Prostate gland (tissue), 2 donors: Measurements from ENCODE around the gene KLHL2. TPM values are rescaled to one million over a fixed set of nuclear protein-coding genes. Genes with fewer than 3 reads are reported as not detected.
"Not testable (repeated sequence)": the region's sequence is repeated elsewhere in the genome, so short reads cannot be mapped to it uniquely, and the experiment has no call there.

ENCODE experiments used
- DNase-seq: peaks from one replicate; pipeline ENCODE4 v3.0.0-alpha.2; 2019; ENCODE audit warnings: low spot score
- H3K27ac ChIP-seq, 2 donors: fragments of 200-600 bp; sonication (generic); 2 replicates each; pipeline ENCODE4 v1.5.1; 2017 to 2019
- H3K27me3 ChIP-seq: fragments of 200-600 bp; sonication (generic); replicated peaks from 2 replicates; pipeline ENCODE4 v1.5.1; 2019; ENCODE audit not compliant: insufficient read depth
- H3K36me3 ChIP-seq, 2 donors: fragments of 200-600 bp; sonication (generic); 1 replicate in 1 of 2; 2 replicates in 1 of 2; pipeline versions ENCODE4 v1.5.1 to v1.8.1; 2017 to 2019
- H3K4me1 ChIP-seq: fragments of 200-600 bp; sonication (generic); replicated peaks from 2 replicates; pipeline ENCODE4 v1.5.1; 2019
- H3K4me3 ChIP-seq, 2 donors: fragments of 200-600 bp; sonication (generic); 2 replicates each; pipeline ENCODE4 v1.5.1; 2017 to 2019
- H3K9me3 ChIP-seq: fragments of 200-600 bp; sonication (generic); 2 replicates; pipeline ENCODE4 v1.5.1; 2017
- CTCF ChIP-seq, 4 experiments: fragments of 200-600 bp in 2 of 4; fragments of 450-650 bp in 2 of 4; sonication (generic) in 2 of 4; IDR thresholded peaks; 1 replicate in 3 of 4; 2 replicates in 1 of 4; pipeline ENCODE4 v1.5.1; 2016 to 2019; ENCODE audit warnings: antibody characterized with exemption in 4 of 4, mild to moderate bottlenecking in 2 of 4, moderate library complexity in 2 of 4
- POLR2A ChIP-seq: fragments of 450-650 bp; IDR thresholded peaks from one replicate; pipeline ENCODE4 v1.6.1; 2016; ENCODE audit warnings: antibody characterized with exemption, mild to moderate bottlenecking
- POLR2AphosphoS5 ChIP-seq: sonication (generic); formaldehyde crosslinking; IDR thresholded peaks from one replicate; pipeline ENCODE4 v1.6.1; 2017; ENCODE audit warnings: antibody characterized with exemption
- WGBS: methylation state at CpG from one replicate; pipeline ENCODE4 v1.1.5; 2018; 5-methylcytosine and 5-hydroxymethylcytosine counted together
- intact Hi-C: fragments of 100-400 bp; cut with DNase I; formaldehyde crosslinking; loops from one replicate; pipeline ENCODE4 v1.14.2; 2022
- total RNA-seq, 2 donors: library from RNA; depleted of rRNA; stranded (reverse); fragments of >200 nt; gene quantifications; one replicate each; pipeline ENCODE4 v1.1.0, GENCODE V29; 2016

KLHL2 gene, protein sequence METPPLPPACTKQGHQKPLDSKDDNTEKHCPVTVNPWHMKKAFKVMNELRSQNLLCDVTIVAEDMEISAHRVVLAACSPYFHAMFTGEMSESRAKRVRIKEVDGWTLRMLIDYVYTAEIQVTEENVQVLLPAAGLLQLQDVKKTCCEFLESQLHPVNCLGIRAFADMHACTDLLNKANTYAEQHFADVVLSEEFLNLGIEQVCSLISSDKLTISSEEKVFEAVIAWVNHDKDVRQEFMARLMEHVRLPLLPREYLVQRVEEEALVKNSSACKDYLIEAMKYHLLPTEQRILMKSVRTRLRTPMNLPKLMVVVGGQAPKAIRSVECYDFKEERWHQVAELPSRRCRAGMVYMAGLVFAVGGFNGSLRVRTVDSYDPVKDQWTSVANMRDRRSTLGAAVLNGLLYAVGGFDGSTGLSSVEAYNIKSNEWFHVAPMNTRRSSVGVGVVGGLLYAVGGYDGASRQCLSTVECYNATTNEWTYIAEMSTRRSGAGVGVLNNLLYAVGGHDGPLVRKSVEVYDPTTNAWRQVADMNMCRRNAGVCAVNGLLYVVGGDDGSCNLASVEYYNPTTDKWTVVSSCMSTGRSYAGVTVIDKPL
- 10 to 100 TPM; 20.4 to 22.2 TPM for total RNA-seq

DNA sequence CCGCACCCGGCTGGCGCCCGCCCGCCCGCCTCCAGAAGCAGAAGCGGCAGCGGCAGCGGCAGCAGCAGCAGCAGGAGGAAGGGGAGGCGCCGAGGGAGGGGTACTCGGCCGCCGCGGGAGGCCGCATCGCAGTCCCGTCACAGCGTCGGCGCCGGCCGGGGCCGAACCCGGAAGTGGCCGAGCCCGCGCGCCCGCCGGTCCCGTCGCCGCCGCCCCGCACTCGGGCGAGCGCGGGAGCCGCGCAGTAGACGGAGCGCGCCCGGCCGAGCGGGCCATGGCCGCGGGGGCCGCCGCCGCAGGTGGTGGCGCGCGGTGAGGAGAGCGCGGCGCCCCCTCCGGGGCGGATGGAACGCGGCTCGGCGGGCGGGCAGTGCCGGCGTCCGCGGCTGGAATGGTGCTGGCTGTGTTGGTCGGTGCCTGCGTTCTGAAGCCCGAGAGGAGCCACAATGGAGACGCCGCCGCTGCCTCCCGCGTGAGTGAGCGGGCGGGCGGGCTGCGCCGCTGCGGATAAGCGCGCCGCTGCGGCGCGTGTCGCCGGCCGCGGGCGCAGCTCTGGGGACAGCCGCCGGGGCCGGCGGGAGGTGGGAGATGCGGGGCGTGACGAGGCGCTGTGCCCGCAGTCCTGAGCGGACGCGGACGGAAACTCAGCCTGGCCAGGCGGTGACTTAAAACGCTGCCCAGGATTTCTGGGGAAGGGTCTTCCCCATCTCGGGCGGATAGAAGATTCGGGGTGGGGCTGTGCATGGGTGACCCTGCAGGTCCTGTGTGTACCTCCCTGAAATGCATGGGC lies at the start of gene KLHL2:
Gene KLHL2 (plus strand): TSS at position 131 of the 790 bp plus-strand sequence. CDS start 316 bp downstream, at position 447.
- DNase-seq, result peak; percentile 78
- no peaks in the 10 kb centered on the region for H3K27me3 ChIP-seq
- H3K9me3 ChIP-seq, result no peaks in the 10 kb centered on the region
- H3K27ac ChIP-seq, result peak within 1 kb of the TSS; percentile 72 to 84
- WGBS, result under 1% methylated on average over 60 of the region's 113 CpGs
- no peaks in the 10 kb centered on the region for H3K4me1 ChIP-seq
- H3K4me3 ChIP-seq, result peak within 1 kb of the TSS; percentile 82 to 92
- peak; percentile 36 for TF ChIP-seq POLR2A
- no peak for TF ChIP-seq POLR2AphosphoS5
- H3K36me3 ChIP-seq, result no peaks in the 10 kb centered on the region
- intact Hi-C loops, result loop anchor here (1.0 kb wide), 1 partner anchor 119 kb away; no protein-coding TSS in a partner anchor

DNA sequence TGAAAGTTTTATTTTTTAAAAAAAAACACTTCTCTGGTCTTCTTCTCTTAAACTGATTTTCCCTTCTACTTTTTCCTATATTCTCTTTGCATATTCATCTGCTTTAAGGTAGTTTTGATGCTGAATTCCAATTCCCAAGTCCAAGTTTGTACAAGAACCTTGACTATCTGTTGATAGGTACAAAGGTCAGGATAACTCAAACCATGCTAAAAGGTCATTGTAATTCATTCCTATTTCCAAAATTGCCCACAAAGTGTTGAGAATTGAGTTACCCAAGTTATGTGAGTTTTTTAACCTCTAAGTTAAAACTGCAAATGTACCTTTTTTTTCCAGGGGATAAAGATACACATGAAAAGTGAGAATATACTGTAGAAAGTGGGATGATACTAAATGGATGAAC lies 48.6 kb upstream of the KLHL2 start:
- H3K4me1 ChIP-seq, result no peaks in the 10 kb centered on the region
- H3K36me3 ChIP-seq, result no peaks in the 10 kb centered on the region
- H3K9me3 ChIP-seq, result no peaks in the 10 kb centered on the region
- H3K4me3 ChIP-seq, result no peak overlapping the region
- no peak for DNase-seq
- TF ChIP-seq CTCF (IDR thresholded peaks at IDR 0.05), result no peak
- no peak for TF ChIP-seq POLR2AphosphoS5
- TF ChIP-seq POLR2A, result no peak
- intact Hi-C loops, result no loop called here
- no peak overlapping the region for H3K27ac ChIP-seq
- no peaks in the 10 kb centered on the region for H3K27me3 ChIP-seq

- TF ChIP-seq POLR2AphosphoS5 (peak; percentile 55), CTCF (IDR thresholded peaks at IDR 0.05) (no peak)
- Histone ChIP-seq H3K27ac (no peak overlapping the region), H3K4me3 (no peak overlapping the region), H3K27me3 (no peaks in the 10 kb centered on the region), H3K4me1 (no peaks in the 10 kb centered on the region), H3K9me3 (no peaks in the 10 kb centered on the region), H3K36me3 (no peaks in the 10 kb centered on the region)
- intact Hi-C loops, result no loop called here
- DNase-seq, result peak; percentile 8
- WGBS, result 68% methylated on average over 2 of the region's 2 CpGs
Measured at GRCh38 chr4:165164257-165164656, 43.1 kb upstream of the KLHL2 start.

DNA sequence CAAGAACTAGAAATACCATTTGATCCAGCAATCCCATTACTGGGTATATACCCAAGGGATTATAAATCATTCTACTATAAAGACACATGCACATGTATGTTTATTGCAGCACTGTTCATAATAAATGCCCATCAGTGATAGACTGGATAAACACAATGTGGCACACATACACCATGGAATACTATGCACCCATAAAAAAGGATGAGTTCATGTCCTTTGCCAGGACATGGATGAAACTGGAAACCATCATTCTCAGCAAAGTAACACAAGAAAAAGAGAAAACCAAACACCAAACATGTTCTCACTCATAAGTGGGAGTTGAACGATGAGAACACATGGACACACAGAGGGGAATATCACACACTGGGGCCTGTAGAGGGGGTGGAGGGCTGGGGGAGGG lies 40.5 kb upstream of the KLHL2 start:
- H3K36me3 ChIP-seq, H3K27ac ChIP-seq, H3K27me3 ChIP-seq, DNase-seq, intact Hi-C loops, H3K4me3 ChIP-seq, H3K9me3 ChIP-seq, H3K4me1 ChIP-seq: not testable (repeated sequence)
- 93% methylated on average over 1 of the region's 1 CpG for WGBS

GRCh38 chr4:165167650-165168049 lies 39.7 kb upstream of the KLHL2 start:
- Histone ChIP-seq H3K4me3 (no peak overlapping the region), H3K9me3 (no peaks in the 10 kb centered on the region), H3K27me3 (no peaks in the 10 kb centered on the region), H3K27ac (no peak overlapping the region), H3K4me1 (no peaks in the 10 kb centered on the region), H3K36me3 (no peaks in the 10 kb centered on the region)
- TF ChIP-seq POLR2A, result no peak
- TF ChIP-seq CTCF (IDR thresholded peaks at IDR 0.05), result no peak
- TF ChIP-seq POLR2AphosphoS5, result no peak
- DNase-seq, result no peak
- intact Hi-C loops, result no loop called here
- 72% methylated on average over 6 of the region's 6 CpGs for WGBS
